GDM1 (cell line): ENCODE data around the gene ARHGAP8.
"Not testable (repeated sequence)": the region's sequence is repeated elsewhere in the genome, so short reads cannot be mapped to it uniquely, and the experiment has no call there.

Source experiments
- DNase-seq: peaks from one replicate; lab custom pipeline; 2025; lab: John Stamatoyannopoulos, UW

The ARHGAP8 gene

DNA sequence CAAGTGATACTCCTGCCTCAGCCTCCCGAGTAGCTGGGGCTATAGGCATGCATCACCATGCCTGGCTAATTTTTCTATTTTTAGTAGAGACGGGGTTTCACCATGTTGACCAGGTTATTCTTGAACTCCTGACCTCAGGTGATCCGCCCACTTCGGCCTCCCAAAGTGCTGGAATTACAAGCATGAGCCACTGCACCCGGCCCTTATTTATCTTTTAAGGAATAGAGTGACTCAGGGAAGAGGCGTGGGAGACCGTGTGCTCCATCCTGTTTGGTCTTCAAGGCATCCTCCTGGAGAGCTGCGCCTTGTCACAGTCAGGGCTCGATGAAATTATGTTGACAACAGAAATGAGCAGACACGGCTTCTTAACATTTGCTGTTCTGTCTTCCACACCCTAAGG is 12.7 kb upstream of the ARHGAP8 start:
- not testable (repeated sequence) for DNase-seq

DNA sequence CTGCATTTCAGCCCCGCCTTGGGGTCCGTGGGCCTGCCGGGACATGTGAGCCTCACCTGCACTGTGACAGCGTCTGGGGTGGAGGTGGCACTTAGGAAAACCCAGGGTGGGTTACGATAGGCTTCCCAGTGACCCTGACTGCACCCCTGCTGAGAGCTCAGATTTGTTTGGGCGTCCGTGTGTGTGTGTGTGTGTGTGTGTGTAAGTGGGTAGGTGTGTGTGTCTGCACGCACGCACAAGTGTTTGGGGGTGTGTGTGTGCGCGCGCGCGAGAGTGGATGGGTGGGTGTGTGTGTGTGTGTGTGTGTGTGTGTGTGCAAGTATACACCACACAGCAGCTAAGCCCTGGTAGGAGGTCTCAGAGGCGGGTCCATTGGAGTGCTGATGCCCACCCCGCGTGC is 12.1 kb upstream of the ARHGAP8 start:
- DNase-seq, result no peak

DNA sequence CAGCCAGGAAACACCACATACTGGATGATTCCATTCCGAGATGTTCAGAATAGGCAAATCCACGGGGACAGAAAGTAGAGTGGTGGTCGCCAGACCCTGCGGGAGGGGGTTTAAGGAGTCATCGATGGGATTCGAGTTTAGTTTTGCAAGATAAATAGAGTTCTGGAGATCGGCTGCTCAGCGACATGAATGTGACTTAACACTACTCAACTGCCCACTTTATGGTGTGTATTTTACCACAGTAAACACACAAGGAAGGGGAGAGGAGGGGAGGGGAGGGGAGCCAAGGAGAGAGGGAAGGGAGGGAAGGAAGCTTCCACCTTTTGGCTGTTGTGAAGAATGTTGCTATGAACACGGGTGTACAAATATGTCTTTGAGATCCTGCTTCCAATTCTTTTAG is 10.4 kb upstream of the ARHGAP8 start:
- DNase-seq, result no peak

DNA sequence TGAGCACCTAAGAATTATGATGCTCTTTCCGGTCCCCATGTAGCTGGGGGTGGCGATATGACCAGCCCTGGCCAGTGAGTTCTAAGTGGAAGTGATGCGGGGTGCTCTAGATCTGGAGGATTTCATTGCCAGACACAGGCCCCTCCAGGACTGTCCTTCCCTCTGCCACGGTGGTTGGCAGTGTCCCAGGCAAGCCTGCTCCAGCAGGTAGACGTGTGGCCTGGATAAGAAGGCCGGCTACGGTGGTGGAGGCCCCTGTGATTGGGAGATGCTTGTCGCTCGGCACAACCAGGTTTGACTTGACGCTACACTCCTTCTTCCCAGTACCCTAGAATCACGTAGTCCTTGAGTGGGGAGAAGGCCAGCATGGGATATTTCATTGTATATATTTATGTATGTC is 9.1 kb upstream of the ARHGAP8 start:
- no peak for DNase-seq

DNA sequence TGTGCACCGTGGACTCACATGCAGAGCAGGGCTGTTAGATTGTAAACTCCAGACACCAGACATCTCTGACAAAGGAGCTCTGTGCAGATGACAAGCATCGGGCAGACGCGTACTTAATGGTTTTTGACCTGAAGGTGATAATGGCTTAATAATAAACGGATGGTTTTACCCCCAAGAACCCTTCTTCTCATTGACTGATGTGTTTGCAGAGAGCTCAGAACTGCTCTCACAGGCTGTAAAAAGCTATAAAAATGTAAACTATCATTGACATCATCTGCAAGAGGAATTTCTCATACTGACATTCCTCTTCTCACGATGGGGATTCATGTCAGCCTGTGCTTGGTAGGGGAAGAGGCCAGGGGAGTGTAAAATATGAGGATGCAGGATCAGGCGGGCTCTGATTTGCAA is 8.6 kb upstream of the ARHGAP8 start:
- DNase-seq, result no peak

DNA sequence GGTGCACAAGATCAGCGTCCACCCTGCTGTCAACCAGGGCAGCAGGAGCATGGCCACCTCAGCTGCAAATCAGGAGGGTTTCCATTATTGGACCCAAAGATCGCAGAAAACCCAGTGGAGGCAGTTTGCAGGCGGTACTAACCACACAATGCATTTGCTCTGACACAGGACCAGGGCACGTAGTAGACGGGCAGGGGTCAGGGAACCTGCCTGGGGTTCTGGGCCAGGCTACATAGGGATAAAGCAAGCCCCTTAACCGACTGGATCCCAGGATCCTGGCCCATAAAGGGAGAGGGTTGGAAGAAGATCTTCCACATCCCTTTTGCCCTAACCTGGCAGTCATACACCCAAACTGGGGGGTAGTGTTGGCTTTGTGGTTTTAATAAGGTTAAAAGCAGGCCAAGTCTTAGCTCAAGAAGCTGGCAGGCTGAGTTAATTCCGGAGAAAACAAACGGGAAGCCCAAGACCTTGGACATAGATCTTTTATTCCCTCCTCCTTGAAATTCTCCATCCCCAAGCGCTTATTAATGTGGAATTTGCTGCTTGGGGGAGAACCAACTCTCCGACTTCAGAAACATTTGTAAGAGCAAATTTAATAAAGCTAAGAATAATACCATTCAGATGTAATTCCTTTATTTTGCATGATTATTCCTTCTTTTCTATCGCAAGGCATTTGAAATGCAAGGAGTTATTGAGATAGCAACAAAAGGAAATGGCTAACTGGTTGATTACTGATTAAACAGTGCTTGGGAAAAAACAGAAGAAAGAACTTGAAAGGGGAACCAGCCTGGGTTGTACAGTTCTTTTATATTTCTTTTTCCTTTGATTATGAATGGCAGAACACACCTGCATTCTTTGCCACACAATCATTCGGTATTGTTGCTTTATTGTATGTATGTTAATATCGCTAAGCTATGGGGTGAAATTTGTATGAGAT is 6.3 kb upstream of the ARHGAP8 start:
- DNase-seq, result no peak

DNA sequence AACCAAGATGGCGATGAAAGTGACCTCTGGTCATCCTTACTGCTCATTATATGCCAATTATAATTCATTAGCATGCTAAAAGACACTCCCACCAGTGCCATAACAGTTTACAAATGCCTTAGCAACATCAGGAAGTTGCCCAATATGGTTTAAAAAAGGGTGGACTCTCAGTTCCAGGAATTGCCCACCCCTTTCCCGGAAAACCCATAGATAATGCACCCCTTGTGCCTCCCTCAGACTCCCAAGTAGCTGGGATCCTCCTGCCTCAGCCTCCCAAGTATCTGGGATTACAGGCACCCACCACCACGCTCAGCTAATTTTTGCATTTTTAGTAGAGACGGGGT is 4.6 kb upstream of the ARHGAP8 start:
- not testable (repeated sequence) for DNase-seq

DNA sequence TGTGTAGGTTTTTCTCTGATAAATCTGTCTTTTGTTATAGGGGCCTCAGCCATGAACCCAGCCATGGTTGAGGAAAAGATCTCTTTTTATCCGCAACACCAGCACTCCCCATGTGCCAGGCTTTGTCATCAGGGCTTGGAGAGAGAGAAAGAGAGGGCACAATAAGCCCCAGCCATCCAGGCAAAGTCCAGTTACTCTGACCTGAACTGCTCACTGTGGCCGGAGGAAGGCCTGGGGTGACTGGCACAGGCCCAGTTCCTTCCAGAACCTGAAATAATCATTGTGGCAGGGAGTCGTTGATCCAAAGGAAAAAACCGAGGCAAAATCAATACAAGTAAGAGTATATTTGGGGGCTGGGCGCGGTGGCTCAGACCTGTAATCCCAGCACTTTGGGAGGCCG is 3.9 kb upstream of the ARHGAP8 start:
- no peak for DNase-seq

DNA sequence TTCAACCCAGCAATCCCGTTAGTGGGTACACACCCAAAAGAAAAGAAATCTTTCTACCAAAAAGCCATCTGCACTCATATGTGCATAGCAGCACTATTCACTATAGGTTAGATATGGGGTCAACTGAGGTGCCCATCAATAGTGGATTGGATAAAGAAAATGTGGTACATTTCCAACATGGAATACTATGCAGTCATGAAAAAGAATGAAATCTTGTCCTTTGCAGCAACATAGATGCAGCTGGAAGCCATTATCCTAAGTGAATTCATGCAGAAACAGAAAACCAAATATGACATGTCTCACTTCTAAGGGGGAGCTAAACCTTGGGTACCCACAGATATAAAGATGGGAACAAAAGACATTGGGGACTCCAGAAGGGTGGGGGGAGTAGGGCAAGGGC is 1.9 kb upstream of the ARHGAP8 start:
- DNase-seq, result no peak

DNA sequence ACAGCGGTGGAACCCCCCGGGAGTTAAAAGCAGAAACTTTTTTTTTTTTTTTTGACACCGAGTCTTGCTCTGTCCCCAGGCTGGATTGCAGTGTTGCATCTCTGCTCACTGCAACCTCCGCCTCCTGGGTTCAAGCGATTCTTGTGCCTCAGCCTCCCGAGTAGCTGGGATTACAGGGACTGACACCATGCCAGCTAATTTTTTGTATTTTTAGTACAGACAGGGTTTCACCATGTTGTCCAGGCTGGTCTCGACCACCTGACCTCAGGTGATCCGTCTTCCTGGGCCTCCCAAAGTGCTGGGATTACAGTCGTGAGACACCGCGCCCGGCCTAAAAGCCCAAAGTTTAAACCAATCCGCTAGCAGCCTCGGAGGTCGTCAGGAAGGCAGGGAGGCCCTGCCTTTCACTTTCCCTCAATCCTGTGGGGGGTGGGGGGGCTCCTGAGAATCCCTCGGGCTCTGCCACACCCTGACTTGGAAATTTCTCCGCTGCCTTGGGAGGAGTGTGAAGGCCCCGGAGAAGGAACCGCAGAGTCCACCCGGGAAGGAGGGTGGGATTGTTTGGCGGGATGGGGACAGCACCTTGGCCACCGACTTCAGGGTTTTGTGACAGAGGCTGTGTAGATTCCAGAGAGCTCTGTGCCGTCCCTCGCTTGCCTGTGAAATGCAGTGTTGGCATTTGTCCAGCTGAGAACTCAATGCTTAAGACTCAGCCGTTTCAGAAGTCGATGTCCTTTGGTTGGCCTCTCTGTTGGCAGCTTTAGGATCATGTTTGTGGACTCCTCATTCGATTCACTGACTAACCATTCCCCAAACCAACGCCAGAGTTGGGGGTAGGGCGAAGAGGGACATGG is 1.0 kb downstream of the ARHGAP8 start:
- no peak for DNase-seq

DNA sequence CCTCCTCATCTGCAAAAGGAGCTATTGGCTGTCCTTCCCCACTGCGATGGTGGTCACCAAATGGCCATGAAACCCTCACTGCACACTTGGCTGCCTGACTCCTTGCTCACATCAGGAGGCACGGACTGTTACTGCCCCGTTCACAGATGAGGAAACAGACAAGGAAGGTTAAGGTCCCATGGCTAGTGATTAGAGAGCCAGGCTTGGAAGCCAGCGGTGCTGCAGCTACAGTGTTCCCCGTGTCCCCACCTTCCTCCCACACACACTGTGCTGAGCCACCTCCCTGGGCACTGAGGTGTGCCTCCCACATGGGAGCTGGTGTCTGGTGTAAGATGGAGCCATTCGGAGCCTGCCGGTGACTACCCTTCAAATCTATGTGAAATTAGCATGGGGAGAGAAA is 2.6 kb downstream of the ARHGAP8 start:
- DNase-seq, result no peak

DNA sequence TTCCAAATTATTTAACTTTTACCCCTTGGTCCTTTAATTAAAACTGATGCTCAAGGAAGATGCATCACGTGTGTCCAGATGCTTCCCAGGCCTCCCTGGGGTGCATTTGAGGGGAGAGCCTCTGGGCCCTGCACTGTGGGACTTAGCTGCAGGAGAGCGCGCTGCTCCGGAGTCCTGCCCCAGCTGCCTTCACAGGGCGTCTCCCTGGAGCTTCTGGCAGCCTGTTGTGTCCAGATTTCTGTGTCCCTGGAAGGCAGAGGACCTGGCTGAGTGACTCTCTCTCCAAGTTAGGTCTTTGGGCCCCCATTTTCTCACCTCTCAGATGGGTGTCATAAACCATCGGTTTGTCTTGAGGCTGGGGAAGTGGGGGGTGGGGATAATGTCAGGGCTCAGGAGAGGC is 3.0 kb downstream of the ARHGAP8 start:
- no peak for DNase-seq

DNA sequence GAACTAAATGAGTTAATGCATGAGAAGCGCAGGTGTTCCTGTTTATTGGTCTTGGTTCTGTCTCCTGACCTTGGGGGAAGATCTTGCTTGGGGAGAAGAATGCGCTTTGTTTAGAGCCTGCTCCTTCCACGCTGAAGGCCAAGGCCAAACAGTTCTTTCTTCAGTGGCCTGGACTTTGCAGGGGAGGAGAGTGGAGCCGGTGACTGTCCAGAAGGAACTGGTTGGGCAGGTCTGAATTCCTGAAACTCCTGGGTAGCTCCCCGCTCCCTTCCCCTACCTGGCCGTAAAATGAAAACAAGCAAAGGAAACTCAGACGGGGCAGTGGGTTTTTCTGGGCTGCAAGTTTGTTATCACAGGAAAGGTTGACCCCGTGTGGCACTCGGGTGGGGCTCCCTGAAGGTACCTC is 3.6 kb downstream of the ARHGAP8 start:
- no peak for DNase-seq

DNA sequence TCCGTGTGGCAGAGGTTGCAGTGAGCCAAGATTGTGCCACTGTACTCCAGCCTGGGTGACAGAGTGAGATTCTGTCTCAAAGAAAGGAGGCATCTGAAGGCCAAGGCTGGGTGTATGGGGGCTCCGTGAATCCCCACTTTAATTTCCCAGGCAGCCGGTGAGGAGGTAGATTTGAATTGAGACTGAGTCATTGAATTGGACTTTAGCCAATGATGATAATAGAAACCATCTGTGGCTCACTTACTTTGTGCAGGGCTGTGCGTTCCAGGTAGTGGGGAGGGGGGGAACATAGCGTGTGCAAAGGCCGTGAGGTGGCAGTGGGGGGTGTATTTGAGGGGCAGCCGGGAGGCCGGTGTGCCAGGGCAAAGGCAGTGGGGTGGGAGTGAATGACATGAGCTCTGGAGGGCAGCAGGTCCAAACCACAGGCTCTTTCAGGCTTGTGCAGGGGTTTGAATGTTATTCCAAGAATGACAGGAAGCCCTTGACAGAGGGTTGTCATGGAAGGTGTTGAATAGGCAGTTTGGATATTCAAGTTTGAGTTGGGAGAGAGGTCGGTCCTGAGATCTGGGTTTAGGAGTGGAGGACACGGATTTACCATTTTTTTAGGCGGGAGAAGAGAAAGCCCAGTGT is 6.1 kb downstream of the ARHGAP8 start:
- no peak for DNase-seq

DNA sequence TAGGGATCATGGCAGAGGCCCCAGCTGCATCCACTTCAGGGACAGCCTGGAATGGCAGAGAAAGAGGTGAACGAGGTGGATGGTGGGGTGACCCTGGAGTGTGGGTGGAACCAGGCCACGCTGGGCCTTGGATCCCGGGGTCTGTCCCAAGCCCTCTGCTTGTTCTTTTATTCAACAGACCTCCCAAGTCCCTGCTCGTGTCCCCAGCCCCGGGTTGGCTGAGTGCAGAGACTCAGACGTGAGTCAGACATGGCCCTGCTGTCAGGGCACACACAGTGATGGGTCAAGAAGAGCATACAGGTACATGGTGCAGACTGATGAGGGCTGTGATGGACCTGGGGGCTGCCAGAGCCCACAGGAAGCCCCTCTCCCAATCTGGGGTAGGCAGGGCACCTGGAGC is 6.6 kb downstream of the ARHGAP8 start:
- DNase-seq, result no peak

DNA sequence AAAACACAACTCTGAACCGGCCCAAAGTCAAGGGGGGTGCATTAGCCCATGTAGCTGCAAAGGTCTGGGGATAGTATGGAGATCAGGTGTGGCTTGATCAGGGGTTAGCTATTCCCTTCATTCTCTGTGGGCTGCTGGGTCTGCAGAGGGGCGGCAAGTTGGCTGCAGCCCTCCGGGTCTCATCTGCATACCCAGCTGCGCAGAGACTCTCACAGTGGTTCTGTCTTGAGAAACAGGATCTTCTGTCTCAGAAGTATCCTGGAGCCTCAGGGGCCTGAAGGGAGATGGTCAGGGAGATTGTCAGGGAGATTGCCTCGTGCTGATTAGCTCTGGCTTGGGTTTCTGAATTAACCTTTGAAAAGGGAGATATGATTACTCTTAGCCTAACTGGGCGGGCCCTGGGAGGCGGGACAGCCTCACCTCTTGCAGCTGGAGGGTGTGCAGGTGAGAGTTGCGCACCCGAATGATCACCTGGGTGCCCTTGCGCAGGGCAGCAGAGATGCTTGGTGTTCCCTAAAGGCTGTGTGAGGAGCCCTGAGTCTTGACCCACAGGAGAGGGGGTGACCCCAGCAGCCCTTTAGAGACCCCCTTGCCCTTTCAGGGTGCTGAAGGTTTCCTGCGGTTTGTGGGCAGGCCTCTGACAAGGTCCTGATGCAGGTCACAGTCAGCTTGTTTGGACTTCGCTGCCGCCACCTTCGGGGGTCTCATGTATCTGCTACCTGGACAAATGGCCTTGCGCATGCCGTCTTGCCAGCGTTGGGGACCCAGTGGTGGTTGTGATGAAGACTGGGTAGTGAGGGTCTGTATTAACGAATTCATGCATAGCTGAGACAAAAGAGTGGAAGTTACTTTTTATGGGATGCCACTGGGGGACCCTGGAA is 7.3 kb downstream of the ARHGAP8 start:
- DNase-seq, result no peak

DNA sequence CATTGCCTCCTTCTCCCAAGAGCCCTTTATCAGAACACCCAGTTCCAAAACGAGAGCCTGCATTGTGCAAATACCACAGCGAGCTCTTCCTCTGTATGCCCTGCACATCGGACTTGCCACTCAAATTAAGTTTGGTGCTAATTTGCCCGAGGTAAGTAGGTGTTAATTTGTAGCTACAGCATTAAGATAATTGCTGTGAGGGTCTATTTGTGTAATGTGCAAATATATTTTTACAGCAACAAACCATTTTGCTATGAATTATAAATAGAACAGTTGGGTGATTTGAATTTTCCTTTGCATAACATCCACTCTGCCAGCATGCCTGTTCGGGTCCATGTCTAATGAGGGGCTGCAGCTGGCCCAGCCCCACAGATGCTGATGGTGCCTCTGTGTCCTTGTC is 8.1 kb downstream of the ARHGAP8 start:
- DNase-seq, result no peak

DNA sequence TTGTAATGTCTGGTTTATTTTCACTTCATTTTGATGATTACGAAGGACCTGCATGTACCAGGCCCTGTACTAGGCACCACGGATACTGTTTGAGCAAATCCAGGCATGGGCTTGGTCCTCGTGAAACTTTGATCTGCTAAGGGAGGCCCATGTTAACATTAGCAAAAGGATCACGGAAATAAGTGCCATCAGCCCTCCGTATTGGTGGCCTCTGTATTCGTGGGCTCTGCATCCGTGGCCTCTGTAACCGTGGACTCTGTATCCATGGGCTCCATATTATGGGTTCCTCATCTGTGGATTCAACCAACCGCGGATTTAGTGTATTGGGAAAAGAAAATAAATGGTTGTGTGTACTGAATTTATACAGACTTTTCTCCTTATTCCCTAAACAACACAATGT is 8.7 kb downstream of the ARHGAP8 start:
- DNase-seq, result no peak

DNA sequence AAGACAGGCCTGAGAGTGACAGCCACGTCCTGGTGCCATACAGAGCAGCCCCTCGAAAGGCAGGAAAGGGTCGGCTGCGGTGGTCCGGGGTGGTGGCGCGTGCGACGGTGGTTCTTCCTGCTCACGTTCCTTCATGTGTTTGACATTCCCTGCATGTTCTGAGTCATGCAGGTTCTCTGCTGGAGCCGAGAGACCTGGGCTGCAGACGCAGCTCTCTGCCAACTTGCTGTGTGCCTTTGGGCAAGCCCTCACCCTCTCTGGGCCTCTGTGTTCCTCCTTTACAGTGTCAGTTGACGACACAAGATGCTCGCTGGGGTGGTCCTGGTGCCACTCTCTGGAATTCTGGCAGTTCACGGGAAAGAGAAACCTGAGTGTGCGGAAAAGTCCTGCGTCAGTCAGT is 12.0 kb downstream of the ARHGAP8 start:
- DNase-seq, result no peak

DNA sequence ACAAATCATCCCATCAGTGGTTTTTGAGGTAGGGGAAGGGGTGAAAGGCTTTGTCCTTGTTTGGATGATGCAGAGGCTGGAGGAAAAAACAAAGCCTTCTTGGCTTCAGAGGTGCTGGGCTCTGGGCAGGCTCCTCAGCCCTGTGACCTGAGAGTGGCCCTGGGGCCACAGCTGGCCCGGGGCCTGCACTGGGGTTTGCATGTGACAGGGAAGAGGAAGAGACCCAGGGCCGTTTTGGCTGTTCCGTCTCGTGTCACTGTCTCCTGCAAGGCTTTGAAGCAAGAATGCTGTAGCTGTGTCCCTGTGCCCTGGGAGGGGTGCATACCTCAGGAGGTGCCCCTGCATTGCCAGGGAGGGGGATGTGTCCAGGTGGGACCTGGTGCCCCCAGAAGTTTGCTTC is 12.6 kb downstream of the ARHGAP8 start:
- DNase-seq, result no peak

DNA sequence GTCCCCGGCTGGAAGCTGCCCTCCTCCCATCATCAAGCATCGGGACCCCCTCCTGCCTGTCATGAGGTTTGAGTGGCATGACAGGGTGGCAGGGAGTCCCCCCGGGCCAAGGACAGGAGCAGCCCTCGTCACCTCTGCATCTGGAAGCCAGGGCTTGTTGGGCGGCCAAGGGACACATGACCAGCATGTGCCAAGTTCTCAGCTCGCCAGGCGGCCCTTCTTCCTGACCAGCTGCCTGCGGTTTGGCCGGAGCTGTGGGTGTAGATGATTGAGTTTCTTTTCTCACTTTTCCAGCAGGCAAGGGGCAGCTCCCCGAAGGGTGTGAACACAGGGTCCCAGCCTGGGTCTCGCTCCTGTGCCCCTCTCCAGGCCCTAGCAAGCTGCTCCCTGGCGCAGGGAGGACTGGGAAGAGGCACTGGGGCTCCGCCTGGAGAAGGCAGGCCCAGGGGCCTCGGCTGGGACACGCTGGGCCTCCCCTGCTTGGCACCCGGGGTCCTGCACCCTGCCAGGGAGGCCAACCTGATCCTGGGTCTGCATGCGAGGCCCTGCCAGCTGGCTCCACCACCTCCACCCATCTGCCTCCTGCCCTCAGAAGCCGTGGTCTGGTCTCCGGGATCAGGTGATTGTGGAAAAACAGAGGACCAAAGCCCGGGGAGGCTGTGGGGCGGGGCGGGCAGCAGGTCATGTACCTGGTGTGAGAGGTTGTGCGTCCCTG is 13.4 kb downstream of the ARHGAP8 start:
- DNase-seq, result no peak
